PC-9 (cell line): ENCODE data around the gene PRAMEF27. TPM values are rescaled to one million over a fixed set of nuclear protein-coding genes. Genes with fewer than 3 reads are reported as not detected.
"Not testable (repeated sequence)": the region's sequence is repeated elsewhere in the genome, so short reads cannot be mapped to it uniquely, and the experiment has no call there.

Source experiments
- Bru-seq: library from RNA; stranded (reverse); fragments of 400-500 nt; gene quantifications from one replicate; lab custom pipeline; 2021; lab: Mats Ljungman, UMichigan
- BruChase-seq, 2 experiments: library from RNA; stranded (reverse); fragments of 400-500 nt; gene quantifications; one replicate each; lab custom pipeline; 2021; lab: Mats Ljungman, UMichigan
- BruUV-seq: library from RNA; stranded (reverse); fragments of 400-500 nt; replicated peaks from 2 replicates; lab custom pipeline; 2021; lab: Mats Ljungman, UMichigan
- CTCF ChIA-PET: fragments of 300-600 bp; sonication (Branson Sonifier 250); formaldehyde crosslinking; loops from one replicate; lab custom pipeline; 2022; ENCODE audit warnings: antibody characterized with exemption; lab: Charles Lee
- POLR2A ChIA-PET: fragments of 300-600 bp; sonication (Branson Sonifier 250); formaldehyde crosslinking; loops from one replicate; lab custom pipeline; 2022; ENCODE audit warnings: antibody characterized with exemption; ENCODE audit not compliant: unreplicated experiment; lab: Charles Lee
- DNase-seq, 2 experiments: peaks; one replicate each; pipeline versions ENCODE4 v3.0.0 to v3.0.0-alpha.2; 2015 to 2022; ENCODE audit warnings: mixed read lengths in 1 of 2
- H2AFZ ChIP-seq: fragments of 200-600 bp; sonication (generic); 2 replicates; pipeline ENCODE4 v1.8.1; 2017; ENCODE audit warnings: antibody characterized with exemption
- H3F3A ChIP-seq: fragments of 200-600 bp; sonication (generic); 2 replicates; pipeline ENCODE4 v1.8.1; 2017; ENCODE audit warnings: antibody characterized with exemption, mild to moderate bottlenecking, low read depth; ENCODE audit not compliant: insufficient read depth
- H3K27ac ChIP-seq: fragments of 200-600 bp; sonication (generic); 2 replicates; pipeline ENCODE4 v1.6.1; 2016; ENCODE audit warnings: mixed run types
- H3K27me3 ChIP-seq: fragments of 200-600 bp; sonication (generic); 2 replicates; pipeline ENCODE4 v1.6.1; 2016; ENCODE audit warnings: low read depth, mixed run types; ENCODE audit not compliant: insufficient read depth
- H3K36me3 ChIP-seq: fragments of 200-600 bp; sonication (generic); 2 replicates; pipeline ENCODE4 v1.6.1; 2016; ENCODE audit warnings: low read depth, mixed run types
- H3K4me1 ChIP-seq: fragments of 200-600 bp; sonication (generic); replicated peaks from 2 replicates; pipeline ENCODE4 v1.6.1; 2016; ENCODE audit warnings: mixed run types; ENCODE audit not compliant: insufficient read depth
- H3K4me2 ChIP-seq: fragments of 200-600 bp; sonication (generic); 2 replicates; pipeline ENCODE4 v1.6.1; 2017; ENCODE audit warnings: mixed run types
- H3K4me3 ChIP-seq: fragments of 200-600 bp; sonication (generic); 2 replicates; pipeline ENCODE4 v1.6.1; 2016; ENCODE audit warnings: mixed run types
- H3K79me2 ChIP-seq: fragments of 200-600 bp; sonication (generic); 2 replicates; pipeline ENCODE4 v1.6.1; 2017; ENCODE audit warnings: low read depth, mixed run types
- H3K9me2 ChIP-seq: fragments of 200-600 bp; sonication (generic); 2 replicates; pipeline ENCODE4 v1.8.1; 2017; ENCODE audit warnings: mild to moderate bottlenecking; ENCODE audit not compliant: insufficient read depth
- H3K9me3 ChIP-seq: fragments of 200-600 bp; sonication (generic); 2 replicates; pipeline ENCODE4 v1.8.1; 2016; ENCODE audit warnings: low read depth; ENCODE audit not compliant: insufficient read depth
- H4K20me1 ChIP-seq: fragments of 200-600 bp; sonication (generic); 2 replicates; pipeline ENCODE4 v1.8.1; 2017; ENCODE audit not compliant: insufficient read depth
- intact Hi-C: fragments of 100-400 bp; cut with micrococcal nuclease; formaldehyde crosslinking; loops from one replicate; pipeline ENCODE4 v1.10.0; 2022; ENCODE audit not compliant: unreplicated experiment
- long read RNA-seq: library from polyadenylated mRNA; stranded (forward); transcript quantifications from one replicate; pipeline ENCODE4 v2.0.0, GENCODE V29; 2022
- total RNA-seq: library from RNA; stranded (reverse); gene quantifications from 2 replicates; pipeline ENCODE4 v1.2.3, GENCODE V29; 2021

The PRAMEF27 gene
- total RNA-seq, result not detected in 2 replicates
- Bru-seq, nascent RNA, result not detected
- BruChase-seq, experiment 1, labeled RNA remaining after a 2-hour chase, result not detected
- BruChase-seq, experiment 2, labeled RNA remaining after a 6-hour chase, result not detected
- long read RNA-seq, result 0 reads

DNA sequence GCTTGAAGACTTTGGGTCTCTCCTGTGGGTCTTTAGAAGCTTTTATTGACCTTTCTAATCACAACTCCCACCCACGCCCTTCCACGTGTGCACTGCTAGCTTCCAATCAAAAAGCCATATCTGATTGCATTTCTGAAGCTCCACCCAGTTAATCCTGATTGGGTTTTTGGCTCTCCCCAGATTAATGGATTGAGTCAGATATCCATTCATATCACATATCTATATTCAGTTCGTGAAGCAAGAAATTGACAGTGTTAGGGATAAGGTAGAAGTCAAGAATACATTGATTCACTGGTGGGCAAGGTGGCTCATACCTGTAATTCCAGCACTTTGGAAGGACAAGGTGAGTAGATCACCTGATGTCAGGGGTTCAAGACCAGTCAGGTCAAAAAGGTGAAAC, at the start of gene PRAMEF27:
PRAMEF27 (minus strand) TSS at position 101 of the 400 bp plus-strand sequence. CDS start 2,916 bp downstream, outside the sequence.
- H3K9me2 ChIP-seq, H3K4me3 ChIP-seq, H3K79me2 ChIP-seq, H3K4me1 ChIP-seq, H4K20me1 ChIP-seq, DNase-seq, H3K27ac ChIP-seq, H3K27me3 ChIP-seq, H3K4me2 ChIP-seq, intact Hi-C loops, H3K9me3 ChIP-seq, POLR2A ChIA-PET, BruUV-seq, H3F3A ChIP-seq, CTCF ChIA-PET, H2AFZ ChIP-seq, H3K36me3 ChIP-seq: not testable (repeated sequence)

DNA sequence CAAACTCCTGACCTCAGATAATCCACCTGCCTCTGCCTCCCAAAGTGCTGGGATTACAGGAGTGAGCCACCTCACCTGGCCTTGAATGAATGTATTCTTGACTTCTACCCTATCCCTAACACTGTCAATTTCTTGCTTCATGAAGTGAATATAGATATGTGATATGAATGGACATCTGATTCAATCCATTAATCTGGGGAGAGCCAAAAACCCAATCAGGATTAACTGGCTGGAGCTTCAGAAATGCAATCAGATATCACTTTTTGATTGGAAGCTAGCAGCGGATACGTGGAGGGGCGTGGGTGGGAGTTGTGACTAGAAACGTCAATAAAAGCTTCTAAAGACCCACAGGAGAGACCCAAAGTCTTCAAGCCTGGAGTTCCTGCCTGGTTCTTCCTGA, 14.1 kb upstream of the PRAMEF27 start, which contains the start of gene PRAMEF25:
PRAMEF25 (plus strand) TSS at position 301 of the 400 bp plus-strand sequence. CDS start 2,920 bp downstream, outside the sequence.
- intact Hi-C loops, H3K4me3 ChIP-seq, H3K9me3 ChIP-seq, H4K20me1 ChIP-seq, H3K36me3 ChIP-seq, H3K4me1 ChIP-seq, H3K27ac ChIP-seq, H2AFZ ChIP-seq, DNase-seq, POLR2A ChIA-PET, H3K79me2 ChIP-seq, H3K27me3 ChIP-seq, H3K4me2 ChIP-seq, H3F3A ChIP-seq, BruUV-seq, H3K9me2 ChIP-seq, CTCF ChIA-PET: not testable (repeated sequence)

DNA sequence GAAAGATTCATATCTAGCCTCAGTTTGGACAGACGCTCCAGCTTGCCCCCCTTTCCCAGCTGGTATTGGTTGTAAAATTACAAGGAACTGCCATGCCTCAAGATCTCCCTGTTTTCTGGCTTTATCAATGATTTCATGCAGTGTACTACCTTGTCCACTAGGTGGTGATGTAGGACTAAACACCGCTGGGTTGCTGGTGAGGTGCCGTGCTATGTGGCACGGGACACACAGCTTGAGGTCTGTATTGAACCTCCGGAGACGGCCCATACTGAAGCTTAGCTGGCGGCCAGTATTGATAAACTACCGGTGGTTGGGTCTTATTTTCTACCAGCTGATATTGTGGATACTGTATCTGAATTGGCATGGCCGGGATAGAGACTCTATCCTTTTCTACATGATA, 36.5 kb downstream of the PRAMEF27 start:
- H3K27me3 ChIP-seq, H3K27ac ChIP-seq, H3K4me3 ChIP-seq, H3K9me2 ChIP-seq, H3K36me3 ChIP-seq, H3K4me1 ChIP-seq, H3K9me3 ChIP-seq, H4K20me1 ChIP-seq, H3K79me2 ChIP-seq, CTCF ChIA-PET, BruUV-seq, H3K4me2 ChIP-seq, H3F3A ChIP-seq, POLR2A ChIA-PET, intact Hi-C loops, DNase-seq, H2AFZ ChIP-seq: not testable (repeated sequence)

DNA sequence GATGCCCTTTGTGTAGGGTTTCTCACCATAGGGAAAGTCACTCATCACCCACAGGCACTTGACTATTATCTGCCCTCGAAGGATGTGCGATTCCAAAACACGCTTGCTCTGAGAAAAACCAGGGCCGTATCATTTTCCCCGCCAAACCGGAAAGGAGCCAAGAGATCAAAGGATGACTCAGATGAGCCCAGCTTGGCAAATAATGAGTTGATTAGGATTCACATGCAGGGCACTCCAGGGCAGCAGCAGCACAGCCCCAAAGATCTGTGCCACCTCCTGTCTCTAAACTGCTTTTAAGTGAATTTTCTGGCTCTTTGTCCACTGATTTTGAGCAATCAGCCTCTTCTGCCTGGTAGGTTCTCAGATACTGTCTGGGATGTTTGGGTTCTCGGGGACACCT, 44.4 kb downstream of the PRAMEF27 start:
- CTCF ChIA-PET, BruUV-seq, H3K4me3 ChIP-seq, DNase-seq, H3K79me2 ChIP-seq, H3K4me1 ChIP-seq, POLR2A ChIA-PET, H3K36me3 ChIP-seq, H3K9me2 ChIP-seq, H3K27me3 ChIP-seq, H3K27ac ChIP-seq, H4K20me1 ChIP-seq, H3K9me3 ChIP-seq, H3K4me2 ChIP-seq, H2AFZ ChIP-seq, intact Hi-C loops, H3F3A ChIP-seq: not testable (repeated sequence)

DNA sequence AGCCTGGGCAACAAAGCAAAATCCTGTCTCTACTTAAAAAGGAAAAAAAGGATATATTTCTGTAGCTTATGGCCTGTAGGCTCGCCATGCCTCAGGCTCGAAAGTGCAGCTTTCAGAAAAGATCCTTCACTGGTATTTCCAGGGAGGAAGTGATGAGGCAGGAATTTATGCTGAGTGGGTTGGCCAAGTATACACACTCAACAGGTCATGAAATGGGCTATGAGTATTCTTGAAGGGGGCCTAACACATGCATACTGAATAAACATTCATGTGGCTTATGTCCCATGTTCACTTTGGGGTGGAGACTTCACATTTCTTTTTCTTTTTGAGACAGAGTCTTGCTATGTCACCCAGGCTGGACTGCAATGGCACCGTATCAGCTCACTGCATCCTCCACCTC, 47.0 kb downstream of the PRAMEF27 start:
- H3K27ac ChIP-seq, H3K9me2 ChIP-seq, H3K4me2 ChIP-seq, H3K9me3 ChIP-seq, H3K36me3 ChIP-seq, H3F3A ChIP-seq, H3K4me3 ChIP-seq, CTCF ChIA-PET, intact Hi-C loops, H3K4me1 ChIP-seq, DNase-seq, H2AFZ ChIP-seq, POLR2A ChIA-PET, BruUV-seq, H3K27me3 ChIP-seq, H4K20me1 ChIP-seq, H3K79me2 ChIP-seq: not testable (repeated sequence)

DNA sequence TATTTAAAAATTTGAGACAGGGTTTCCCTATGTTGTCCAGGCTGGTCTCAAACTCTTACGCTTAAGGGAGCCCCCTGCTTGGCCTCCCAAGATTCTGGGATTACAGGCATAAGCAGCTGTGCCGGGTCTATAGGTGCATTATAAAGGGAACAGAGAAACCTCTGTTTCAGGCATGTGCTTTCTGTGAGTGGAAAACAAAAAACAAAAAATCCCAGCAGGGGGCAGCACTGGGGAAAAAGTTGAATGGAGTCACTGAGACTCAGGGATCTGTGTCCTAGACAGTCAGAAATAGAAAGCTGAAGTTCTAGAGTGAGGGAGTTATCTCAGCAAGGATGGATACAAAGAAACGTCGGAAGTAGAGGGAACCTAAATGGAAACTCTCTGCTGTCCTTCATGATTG, 50.6 kb downstream of the PRAMEF27 start:
- H4K20me1 ChIP-seq, H3K9me2 ChIP-seq, H3K4me1 ChIP-seq, H3K79me2 ChIP-seq, DNase-seq, H3F3A ChIP-seq, H3K9me3 ChIP-seq, intact Hi-C loops, BruUV-seq, H3K4me2 ChIP-seq, POLR2A ChIA-PET, CTCF ChIA-PET, H3K36me3 ChIP-seq, H3K27me3 ChIP-seq, H2AFZ ChIP-seq, H3K27ac ChIP-seq, H3K4me3 ChIP-seq: not testable (repeated sequence)
